ENCODE data around the gene HEPACAM.

DNA sequence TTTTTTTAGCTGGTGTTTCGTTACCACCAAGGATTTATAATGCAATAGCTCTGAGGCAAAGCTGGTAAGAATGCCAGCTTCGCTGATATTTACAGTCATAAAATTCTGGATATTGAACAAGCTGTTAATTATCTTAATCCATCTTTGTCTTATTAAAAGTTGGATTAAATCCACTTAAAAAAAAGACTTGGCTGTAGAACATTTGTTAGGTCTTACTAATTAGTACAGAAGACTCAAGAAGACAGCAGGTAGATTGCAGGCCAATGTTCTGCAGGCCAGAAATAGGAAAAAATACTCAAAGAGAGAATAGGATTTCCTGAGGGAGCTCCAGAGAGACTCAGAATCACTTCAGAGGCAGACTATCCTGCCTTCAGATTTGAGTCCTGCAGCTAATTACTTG, 45.7 kb downstream of the HEPACAM start:
- TF ChIP-seq, protein P1, sequence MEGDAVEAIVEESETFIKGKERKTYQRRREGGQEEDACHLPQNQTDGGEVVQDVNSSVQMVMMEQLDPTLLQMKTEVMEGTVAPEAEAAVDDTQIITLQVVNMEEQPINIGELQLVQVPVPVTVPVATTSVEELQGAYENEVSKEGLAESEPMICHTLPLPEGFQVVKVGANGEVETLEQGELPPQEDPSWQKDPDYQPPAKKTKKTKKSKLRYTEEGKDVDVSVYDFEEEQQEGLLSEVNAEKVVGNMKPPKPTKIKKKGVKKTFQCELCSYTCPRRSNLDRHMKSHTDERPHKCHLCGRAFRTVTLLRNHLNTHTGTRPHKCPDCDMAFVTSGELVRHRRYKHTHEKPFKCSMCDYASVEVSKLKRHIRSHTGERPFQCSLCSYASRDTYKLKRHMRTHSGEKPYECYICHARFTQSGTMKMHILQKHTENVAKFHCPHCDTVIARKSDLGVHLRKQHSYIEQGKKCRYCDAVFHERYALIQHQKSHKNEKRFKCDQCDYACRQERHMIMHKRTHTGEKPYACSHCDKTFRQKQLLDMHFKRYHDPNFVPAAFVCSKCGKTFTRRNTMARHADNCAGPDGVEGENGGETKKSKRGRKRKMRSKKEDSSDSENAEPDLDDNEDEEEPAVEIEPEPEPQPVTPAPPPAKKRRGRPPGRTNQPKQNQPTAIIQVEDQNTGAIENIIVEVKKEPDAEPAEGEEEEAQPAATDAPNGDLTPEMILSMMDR (IDR thresholded peaks at IDR 0.05; ENCODE audit: insufficient read depth, low read depth, low read length), result no peak
- TF ChIP-seq EZH2 (IDR thresholded peaks at IDR 0.05; ENCODE audit: insufficient read depth, low read length), result no peak
